H9 (cell line): Measurements from ENCODE around the gene DNLZ. TPM values are rescaled to one million over a fixed set of nuclear protein-coding genes. Genes with fewer than 3 reads are reported as not detected.

Source experiments
- DNase-seq: peaks from one replicate; pipeline ENCODE4 v3.0.0-alpha.2; 2017
- H2AFZ ChIP-seq: one replicate; pipeline ENCODE4 v1.6.1; 2013; ENCODE audit warnings: mild to moderate bottlenecking, low read length, control low read depth, moderate library complexity
- H2AK5ac ChIP-seq: 2 replicates; pipeline ENCODE4 v1.6.1; 2013; ENCODE audit warnings: low read length, control low read depth, mixed read lengths; ENCODE audit not compliant: insufficient read length
- H2BK120ac ChIP-seq: one replicate; pipeline ENCODE4 v1.6.1; 2013; ENCODE audit warnings: low read depth, mild to moderate bottlenecking, low read length, control low read depth, inconsistent platforms; ENCODE audit not compliant: poor library complexity, severe bottlenecking
- H2BK12ac ChIP-seq: 2 replicates; pipeline ENCODE4 v1.6.1; 2013; ENCODE audit warnings: low read length, control low read depth, mixed read lengths, low read depth; ENCODE audit not compliant: insufficient read length
- H2BK15ac ChIP-seq: 2 replicates; pipeline ENCODE4 v1.6.1; 2013; ENCODE audit warnings: low read depth, low read length, control low read depth
- H2BK20ac ChIP-seq: one replicate; pipeline ENCODE4 v1.6.1; 2013; ENCODE audit warnings: low read depth, mild to moderate bottlenecking, low read length, control low read depth, inconsistent platforms; ENCODE audit not compliant: poor library complexity, severe bottlenecking
- H2BK5ac ChIP-seq: 2 replicates; pipeline ENCODE4 v1.6.1; 2013; ENCODE audit warnings: low read length, control low read depth, mixed read lengths; ENCODE audit not compliant: insufficient read length
- H3K14ac ChIP-seq: 2 replicates; pipeline ENCODE4 v1.6.1; 2013; ENCODE audit warnings: low read length, control low read depth; ENCODE audit not compliant: insufficient read depth
- H3K18ac ChIP-seq: 2 replicates; pipeline ENCODE4 v1.6.1; 2013; ENCODE audit warnings: low read depth, mild to moderate bottlenecking, mixed read lengths, low read length, control low read depth; ENCODE audit not compliant: insufficient read length
- H3K23ac ChIP-seq: 2 replicates; pipeline ENCODE4 v1.6.1; 2013; ENCODE audit warnings: low read length, control low read depth, mixed read lengths, low read depth; ENCODE audit not compliant: insufficient read length
- H3K23me2 ChIP-seq: 2 replicates; pipeline ENCODE4 v1.6.1; 2013; ENCODE audit warnings: low read depth, mild to moderate bottlenecking, mixed read lengths, low read length, control low read depth; ENCODE audit not compliant: insufficient read length, poor library complexity, severe bottlenecking
- H3K27ac ChIP-seq: 2 replicates; pipeline ENCODE4 v1.5.1; 2013; ENCODE audit warnings: low read length, control low read depth, mixed read lengths, low read depth; ENCODE audit not compliant: insufficient read length
- H3K27me3 ChIP-seq: 2 replicates; pipeline ENCODE4 v1.6.1; 2013; ENCODE audit warnings: low read length, control low read depth, inconsistent platforms; ENCODE audit not compliant: insufficient read depth
- H3K4ac ChIP-seq: 2 replicates; pipeline ENCODE4 v1.6.1; 2013; ENCODE audit warnings: low read depth, mild to moderate bottlenecking, control low read depth, inconsistent platforms, low read length, moderate library complexity
- H3K4me1 ChIP-seq: 2 replicates; pipeline ENCODE4 v1.6.1; 2013; ENCODE audit warnings: low read length, control low read depth, inconsistent platforms; ENCODE audit not compliant: insufficient read depth
- H3K4me2 ChIP-seq: 2 replicates; pipeline ENCODE4 v1.6.1; 2013; ENCODE audit warnings: low read length, control low read depth, mixed read lengths; ENCODE audit not compliant: insufficient read length, insufficient read depth
- H3K56ac ChIP-seq: 2 replicates; pipeline ENCODE4 v1.6.1; 2013; ENCODE audit warnings: low read depth, mild to moderate bottlenecking, mixed read lengths, low read length, control low read depth; ENCODE audit not compliant: insufficient read length
- H3K79me1 ChIP-seq: 2 replicates; pipeline ENCODE4 v1.6.1; 2013; ENCODE audit warnings: low read depth, mild to moderate bottlenecking, moderate library complexity, low read length, control low read depth, inconsistent platforms; ENCODE audit not compliant: insufficient read depth, poor library complexity, severe bottlenecking
- H3K79me2 ChIP-seq: 2 replicates; pipeline ENCODE4 v1.6.1; 2013; ENCODE audit warnings: low read length, control low read depth, inconsistent platforms; ENCODE audit not compliant: insufficient read depth
- H3K9ac ChIP-seq: 2 replicates; pipeline ENCODE4 v1.6.1; 2013; ENCODE audit warnings: low read length, control low read depth, mixed read lengths; ENCODE audit not compliant: insufficient read length; ENCODE audit errors: extremely low read depth
- H3K9me3 ChIP-seq: one replicate; pipeline ENCODE4 v1.6.1; 2013; ENCODE audit warnings: low read depth, low read length, inconsistent platforms; ENCODE audit not compliant: control insufficient read depth
- H3T11ph ChIP-seq: one replicate; pipeline ENCODE4 v1.6.1; 2013; ENCODE audit warnings: mild to moderate bottlenecking, low read length, control low read depth, inconsistent platforms
- H4K20me1 ChIP-seq: one replicate; pipeline ENCODE4 v1.6.1; 2013; ENCODE audit not compliant: control insufficient read depth, insufficient read length, insufficient read depth
- H4K5ac ChIP-seq: 2 replicates; pipeline ENCODE4 v1.6.1; 2013; ENCODE audit warnings: low read depth, mild to moderate bottlenecking, mixed read lengths, low read length, control low read depth; ENCODE audit not compliant: insufficient read length
- H4K8ac ChIP-seq: replicated peaks from 2 replicates; pipeline ENCODE4 v1.6.1; 2013; ENCODE audit warnings: low read length, control low read depth, mixed read lengths, low read depth; ENCODE audit not compliant: insufficient read length
- H4K91ac ChIP-seq: 2 replicates; pipeline ENCODE4 v1.6.1; 2013; ENCODE audit warnings: low read depth, mild to moderate bottlenecking, moderate library complexity, mixed read lengths, low read length, control low read depth; ENCODE audit not compliant: insufficient read length
- H3K27ac Mint-ChIP-seq, 3 experiments: 2 replicates in 2 of 3; 3 replicates in 1 of 3; pipeline ENCODE4 v1.8.0; 2020 to 2021; ENCODE audit warnings: mixed read lengths in 3 of 3, mild to moderate bottlenecking in 1 of 3, moderate library complexity in 1 of 3
- H3K27me3 Mint-ChIP-seq: 2 replicates; pipeline ENCODE4 v1.8.0; 2021; ENCODE audit warnings: low read depth, mild to moderate bottlenecking, moderate library complexity, mixed read lengths
- H3K36me3 Mint-ChIP-seq, 3 experiments: 2 replicates in 2 of 3; 3 replicates in 1 of 3; pipeline ENCODE4 v1.8.0; 2020 to 2021; ENCODE audit warnings: low read depth in 3 of 3, mixed read lengths in 3 of 3; ENCODE audit not compliant: insufficient read depth in 1 of 3
- H3K4me1 Mint-ChIP-seq, 2 experiments: 2 replicates each; pipeline ENCODE4 v1.8.0; 2020; ENCODE audit warnings: mixed read lengths in 2 of 2
- H3K4me3 Mint-ChIP-seq, 2 experiments: 2 replicates in 1 of 2; 3 replicates in 1 of 2; pipeline ENCODE4 v1.8.0; 2020 to 2021; ENCODE audit warnings: mild to moderate bottlenecking in 2 of 2, mixed read lengths in 2 of 2, moderate library complexity in 1 of 2
- H3K9me3 Mint-ChIP-seq, 2 experiments: 2 replicates in 1 of 2; 3 replicates in 1 of 2; pipeline ENCODE4 v1.8.0; 2020; ENCODE audit warnings: mild to moderate bottlenecking in 2 of 2, mixed read lengths in 2 of 2, moderate library complexity in 1 of 2
- WGBS: extraction: QIAGEN DNeasy Blood & Tissue Kit; methylation state at CpG from one replicate; pipeline ENCODE4 v1.1.7; 2013; ENCODE audit warnings: missing lambda C conversion rate, low lambda C conversion rate, mixed read lengths; ENCODE audit not compliant: insufficient read length; ENCODE audit errors: extremely low coverage; 5-methylcytosine and 5-hydroxymethylcytosine counted together
- total RNA-seq: library from RNA; stranded (reverse); gene quantifications from 2 replicates; pipeline ENCODE4 v1.2.1, GENCODE V29; 2021
- TF ChIP-seq, protein P1 (sequence below): fragments of 200-600 bp; sonication (generic); conservative IDR thresholded peaks from 3 replicates; pipeline ENCODE4 v1.8.0; 2021; ENCODE audit warnings: antibody characterized with exemption, mild to moderate bottlenecking

The DNLZ gene
- total RNA-seq, 1 experiment from 2014 or later: 24.8 TPM

- Histone ChIP-seq H3K56ac (no peak overlapping the region), H3K9me3 (no peaks in the 10 kb centered on the region), H3K23me2 (no peaks in the 10 kb centered on the region), H3K9ac (no peak overlapping the region), H4K20me1 (no peaks in the 10 kb centered on the region), H3K23ac (no peak overlapping the region), H4K8ac (no peak overlapping the region), H3K14ac (no peak overlapping the region), H2BK20ac (no peak overlapping the region), H3K4me2 (no peak overlapping the region), H3K4ac (no peak overlapping the region), H2AK5ac (no peak overlapping the region), H2BK15ac (no peak overlapping the region), H3T11ph (no peak overlapping the region), H3K27me3 (no peaks in the 10 kb centered on the region), H3K27ac (no peak overlapping the region), H2BK5ac (no peak overlapping the region), H2BK12ac (no peak overlapping the region), H3K18ac (no peak overlapping the region), H4K5ac (no peak overlapping the region), H2AFZ (no peak overlapping the region), H3K79me1 (no peaks in the 10 kb centered on the region), H3K79me2 (no peaks in the 10 kb centered on the region), H4K91ac (no peak overlapping the region), H2BK120ac (no peak overlapping the region), H3K4me1 (no peaks in the 10 kb centered on the region)
- Mint-ChIP-seq H3K27ac (no peak overlapping the region), H3K4me3 (no peak overlapping the region), H3K4me1 (no peaks in the 10 kb centered on the region; a peak in 1 of 4 replicates), H3K27me3 (no peaks in the 10 kb centered on the region), H3K9me3 (no peaks in the 10 kb centered on the region), H3K36me3 (peaks cover 0 to 3% (median 0%) of the 10 kb centered on the region in 3 experiments; a peak in 1 of 7 replicates)
- no peak for DNase-seq
- WGBS: no CpG with 5 or more reads among the region's 54 CpGs
- TF ChIP-seq, protein P1, sequence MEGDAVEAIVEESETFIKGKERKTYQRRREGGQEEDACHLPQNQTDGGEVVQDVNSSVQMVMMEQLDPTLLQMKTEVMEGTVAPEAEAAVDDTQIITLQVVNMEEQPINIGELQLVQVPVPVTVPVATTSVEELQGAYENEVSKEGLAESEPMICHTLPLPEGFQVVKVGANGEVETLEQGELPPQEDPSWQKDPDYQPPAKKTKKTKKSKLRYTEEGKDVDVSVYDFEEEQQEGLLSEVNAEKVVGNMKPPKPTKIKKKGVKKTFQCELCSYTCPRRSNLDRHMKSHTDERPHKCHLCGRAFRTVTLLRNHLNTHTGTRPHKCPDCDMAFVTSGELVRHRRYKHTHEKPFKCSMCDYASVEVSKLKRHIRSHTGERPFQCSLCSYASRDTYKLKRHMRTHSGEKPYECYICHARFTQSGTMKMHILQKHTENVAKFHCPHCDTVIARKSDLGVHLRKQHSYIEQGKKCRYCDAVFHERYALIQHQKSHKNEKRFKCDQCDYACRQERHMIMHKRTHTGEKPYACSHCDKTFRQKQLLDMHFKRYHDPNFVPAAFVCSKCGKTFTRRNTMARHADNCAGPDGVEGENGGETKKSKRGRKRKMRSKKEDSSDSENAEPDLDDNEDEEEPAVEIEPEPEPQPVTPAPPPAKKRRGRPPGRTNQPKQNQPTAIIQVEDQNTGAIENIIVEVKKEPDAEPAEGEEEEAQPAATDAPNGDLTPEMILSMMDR: no peak
These were observed 7.7 kb downstream of the DNLZ start for GRCh38 chr9:136355616-136356557.
